Mammary epithelial cell (primary cell): ENCODE results near the gene FANK1.

Source experiments
- EZH2 ChIP-seq: IDR thresholded peaks from 2 replicates; pipeline ENCODE4 v1.6.1; 2012; ENCODE audit warnings: low read length, inconsistent platforms, borderline replicate concordance
- TF ChIP-seq, protein P1 (sequence below), 2 donors: IDR thresholded peaks in 1 of 2; conservative IDR thresholded peaks in 1 of 2; 2 replicates each; pipeline ENCODE4 v1.5.1; 2011 to 2012; ENCODE audit warnings: inconsistent platforms in 2 of 2, low read length in 2 of 2, mild to moderate bottlenecking in 2 of 2, control low read depth in 1 of 2, low read depth in 1 of 2; ENCODE audit not compliant: insufficient read depth in 1 of 2; ENCODE audit errors: extremely low read depth in 1 of 2

DNA sequence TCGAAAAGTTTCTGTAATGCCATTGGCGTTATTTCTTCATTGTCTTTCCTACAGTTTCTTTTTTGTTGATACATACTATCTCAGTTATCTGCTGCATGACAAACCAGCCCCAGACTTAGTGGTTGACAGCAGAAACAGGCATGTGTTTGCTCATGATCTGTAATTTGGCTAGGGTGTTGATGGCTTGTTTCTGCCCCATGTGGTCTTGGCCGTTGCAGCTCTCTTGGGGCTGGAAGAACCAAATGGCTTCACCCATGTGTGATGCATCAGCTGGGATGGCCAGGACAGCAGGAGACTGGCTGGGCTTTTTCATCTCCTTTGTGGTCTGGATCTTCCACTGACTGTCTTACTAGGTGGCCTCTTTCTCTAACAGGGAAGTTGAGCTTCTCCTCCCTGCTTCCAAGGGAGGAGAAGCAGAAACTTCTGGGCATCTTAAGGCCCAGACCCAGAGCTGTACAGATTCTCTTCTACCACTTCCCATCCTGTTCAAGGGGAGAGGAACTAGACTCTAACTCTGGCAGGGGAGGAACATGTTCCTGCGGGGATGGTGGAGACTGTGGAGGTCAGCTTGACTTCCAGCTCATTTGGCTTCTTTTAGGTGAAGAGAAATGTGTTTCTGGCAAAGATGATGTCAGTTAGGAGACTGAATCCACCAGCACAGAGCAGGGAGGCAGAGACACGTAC lies 89.3 kb downstream of the FANK1 start:
- TF ChIP-seq, protein P1, sequence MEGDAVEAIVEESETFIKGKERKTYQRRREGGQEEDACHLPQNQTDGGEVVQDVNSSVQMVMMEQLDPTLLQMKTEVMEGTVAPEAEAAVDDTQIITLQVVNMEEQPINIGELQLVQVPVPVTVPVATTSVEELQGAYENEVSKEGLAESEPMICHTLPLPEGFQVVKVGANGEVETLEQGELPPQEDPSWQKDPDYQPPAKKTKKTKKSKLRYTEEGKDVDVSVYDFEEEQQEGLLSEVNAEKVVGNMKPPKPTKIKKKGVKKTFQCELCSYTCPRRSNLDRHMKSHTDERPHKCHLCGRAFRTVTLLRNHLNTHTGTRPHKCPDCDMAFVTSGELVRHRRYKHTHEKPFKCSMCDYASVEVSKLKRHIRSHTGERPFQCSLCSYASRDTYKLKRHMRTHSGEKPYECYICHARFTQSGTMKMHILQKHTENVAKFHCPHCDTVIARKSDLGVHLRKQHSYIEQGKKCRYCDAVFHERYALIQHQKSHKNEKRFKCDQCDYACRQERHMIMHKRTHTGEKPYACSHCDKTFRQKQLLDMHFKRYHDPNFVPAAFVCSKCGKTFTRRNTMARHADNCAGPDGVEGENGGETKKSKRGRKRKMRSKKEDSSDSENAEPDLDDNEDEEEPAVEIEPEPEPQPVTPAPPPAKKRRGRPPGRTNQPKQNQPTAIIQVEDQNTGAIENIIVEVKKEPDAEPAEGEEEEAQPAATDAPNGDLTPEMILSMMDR (conservative IDR thresholded peaks at IDR 0.05 in 1 of 2, IDR thresholded peaks at IDR 0.05 in 1 of 2; ENCODE audit: extremely low read depth in 1 of 2, insufficient read depth in 1 of 2, low read depth in 1 of 2, low read length in 2 of 2): no peak
- no peak for TF ChIP-seq EZH2
